A549 (cell line): ENCODE results near the gene CENPX.

Experiments used
- ESRRA ChIP-seq: fragments of 150-350 bp; IDR thresholded peaks from 2 replicates; pipeline ENCODE4 v1.6.1; 2014; ENCODE audit warnings: mild to moderate bottlenecking, low read length, borderline replicate concordance
- HOXB5 ChIP-seq: fragments of 250-450 bp; sonication (Bioruptor Pico); IDR thresholded peaks from 2 replicates; pipeline ENCODE4 v1.5.0; 2020; ENCODE audit warnings: mild to moderate bottlenecking, moderate library complexity
- POLR2A ChIP-seq: IDR thresholded peaks from 2 replicates; pipeline ENCODE4 v1.6.1; 2012; ENCODE audit warnings: mild to moderate bottlenecking, low read length
- POLR2AphosphoS2 ChIP-seq: conservative IDR thresholded peaks from 2 replicates; pipeline ENCODE4 v1.6.1; 2012; ENCODE audit warnings: low read length, improper control_type of control experiment, inconsistent platforms
- RAD21 ChIP-seq, 2 experiments: fragments of >200 bp in 1 of 2; sonication (Bioruptor Twin) in 1 of 2; formaldehyde crosslinking in 1 of 2; IDR thresholded peaks in 1 of 2; conservative IDR thresholded peaks in 1 of 2; 2 replicates in 1 of 2; 3 replicates in 1 of 2; pipeline ENCODE4 v1.6.1; 2012 to 2018; ENCODE audit warnings: inconsistent platforms in 1 of 2
- TF ChIP-seq, protein P1 (sequence below): fragments of >200 bp; sonication (Bioruptor Twin); formaldehyde crosslinking; IDR thresholded peaks from 3 replicates; pipeline ENCODE4 v1.5.1; 2016
- TF ChIP-seq, protein P2 (sequence below): fragments of 250-450 bp; sonication (Bioruptor Pico); IDR thresholded peaks from 2 replicates; pipeline ENCODE4 v1.5.0; 2021; ENCODE audit warnings: mild to moderate bottlenecking, moderate library complexity, borderline replicate concordance
- TF ChIP-seq, protein P3 (sequence below): fragments of 450-650 bp; IDR thresholded peaks from 2 replicates; pipeline ENCODE4 v1.6.1; 2014; ENCODE audit warnings: antibody characterized with exemption

GRCh38 chr17:82054351-82055022 is 31.8 kb upstream of the CENPX start:
- TF ChIP-seq, protein P1, sequence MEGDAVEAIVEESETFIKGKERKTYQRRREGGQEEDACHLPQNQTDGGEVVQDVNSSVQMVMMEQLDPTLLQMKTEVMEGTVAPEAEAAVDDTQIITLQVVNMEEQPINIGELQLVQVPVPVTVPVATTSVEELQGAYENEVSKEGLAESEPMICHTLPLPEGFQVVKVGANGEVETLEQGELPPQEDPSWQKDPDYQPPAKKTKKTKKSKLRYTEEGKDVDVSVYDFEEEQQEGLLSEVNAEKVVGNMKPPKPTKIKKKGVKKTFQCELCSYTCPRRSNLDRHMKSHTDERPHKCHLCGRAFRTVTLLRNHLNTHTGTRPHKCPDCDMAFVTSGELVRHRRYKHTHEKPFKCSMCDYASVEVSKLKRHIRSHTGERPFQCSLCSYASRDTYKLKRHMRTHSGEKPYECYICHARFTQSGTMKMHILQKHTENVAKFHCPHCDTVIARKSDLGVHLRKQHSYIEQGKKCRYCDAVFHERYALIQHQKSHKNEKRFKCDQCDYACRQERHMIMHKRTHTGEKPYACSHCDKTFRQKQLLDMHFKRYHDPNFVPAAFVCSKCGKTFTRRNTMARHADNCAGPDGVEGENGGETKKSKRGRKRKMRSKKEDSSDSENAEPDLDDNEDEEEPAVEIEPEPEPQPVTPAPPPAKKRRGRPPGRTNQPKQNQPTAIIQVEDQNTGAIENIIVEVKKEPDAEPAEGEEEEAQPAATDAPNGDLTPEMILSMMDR, result no peak
- no peak for TF ChIP-seq RAD21 (conservative IDR thresholded peaks at IDR 0.05 in 1 of 2, IDR thresholded peaks at IDR 0.05 in 1 of 2)
- TF ChIP-seq, protein P2, sequence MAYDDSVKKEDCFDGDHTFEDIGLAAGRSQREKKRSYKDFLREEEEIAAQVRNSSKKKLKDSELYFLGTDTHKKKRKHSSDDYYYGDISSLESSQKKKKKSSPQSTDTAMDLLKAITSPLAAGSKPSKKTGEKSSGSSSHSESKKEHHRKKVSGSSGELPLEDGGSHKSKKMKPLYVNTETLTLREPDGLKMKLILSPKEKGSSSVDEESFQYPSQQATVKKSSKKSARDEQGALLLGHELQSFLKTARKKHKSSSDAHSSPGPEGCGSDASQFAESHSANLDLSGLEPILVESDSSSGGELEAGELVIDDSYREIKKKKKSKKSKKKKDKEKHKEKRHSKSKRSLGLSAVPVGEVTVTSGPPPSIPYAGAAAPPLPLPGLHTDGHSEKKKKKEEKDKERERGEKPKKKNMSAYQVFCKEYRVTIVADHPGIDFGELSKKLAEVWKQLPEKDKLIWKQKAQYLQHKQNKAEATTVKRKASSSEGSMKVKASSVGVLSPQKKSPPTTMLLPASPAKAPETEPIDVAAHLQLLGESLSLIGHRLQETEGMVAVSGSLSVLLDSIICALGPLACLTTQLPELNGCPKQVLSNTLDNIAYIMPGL, result no peak
- TF ChIP-seq POLR2A, result no peak
- no peak for TF ChIP-seq ESRRA
- TF ChIP-seq, protein P3, sequence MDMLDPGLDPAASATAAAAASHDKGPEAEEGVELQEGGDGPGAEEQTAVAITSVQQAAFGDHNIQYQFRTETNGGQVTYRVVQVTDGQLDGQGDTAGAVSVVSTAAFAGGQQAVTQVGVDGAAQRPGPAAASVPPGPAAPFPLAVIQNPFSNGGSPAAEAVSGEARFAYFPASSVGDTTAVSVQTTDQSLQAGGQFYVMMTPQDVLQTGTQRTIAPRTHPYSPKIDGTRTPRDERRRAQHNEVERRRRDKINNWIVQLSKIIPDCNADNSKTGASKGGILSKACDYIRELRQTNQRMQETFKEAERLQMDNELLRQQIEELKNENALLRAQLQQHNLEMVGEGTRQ, result no peak
- TF ChIP-seq POLR2AphosphoS2, result no peak; the same call in 1 of the 2 replicates
- no peak for TF ChIP-seq HOXB5 (CRISPR knock-in tag)
